Hepatocyte (in vitro differentiated cells): ENCODE data around the gene RBM47.

Experiments
- CTCF ChIP-seq: fragments of 200-600 bp; sonication (generic); IDR thresholded peaks from 2 replicates; pipeline ENCODE4 v1.5.1; 2016; ENCODE audit warnings: antibody characterized with exemption, mild to moderate bottlenecking; ENCODE audit not compliant: poor library complexity
- EZH2 ChIP-seq: fragments of 200-600 bp; sonication (generic); IDR thresholded peaks from 2 replicates; pipeline ENCODE4 v1.6.1; 2016; ENCODE audit warnings: antibody characterized with exemption, mild to moderate bottlenecking, borderline replicate concordance

DNA sequence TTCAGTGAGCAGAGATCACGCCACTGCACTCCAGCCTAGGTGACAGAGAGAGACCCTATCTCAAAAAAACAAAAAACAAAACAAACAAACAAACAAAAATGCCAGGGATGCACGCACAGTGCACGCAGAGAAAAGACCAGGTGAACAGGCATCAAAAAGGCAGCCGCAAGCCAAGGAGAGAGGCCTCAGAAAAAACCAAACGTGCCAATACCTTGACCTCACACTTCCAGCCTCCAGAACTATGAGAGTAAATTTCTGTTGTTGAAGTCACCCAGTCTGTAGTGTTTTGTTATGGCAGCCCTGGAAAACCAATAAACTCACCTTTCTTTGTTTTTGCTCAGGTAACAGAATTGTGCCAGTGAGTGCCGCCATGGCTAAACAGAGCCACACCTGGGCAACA lies 228.6 kb downstream of the RBM47 start:
- TF ChIP-seq CTCF: no peak
- no peak for TF ChIP-seq EZH2
